Peyer's patch (tissue), 4 donors: ENCODE data around the gene ATP2B2.

Experiments used
- POLR2A ChIP-seq, 2 donors: fragments of 450-650 bp; IDR thresholded peaks; one replicate each; pipeline ENCODE4 v1.5.1; 2017; ENCODE audit warnings: antibody characterized with exemption in 2 of 2, mild to moderate bottlenecking in 2 of 2, moderate library complexity in 2 of 2
- TF ChIP-seq, protein P1 (sequence below), 6 experiments: fragments of 450-650 bp in 4 of 6; fragments of 200-600 bp in 2 of 6; sonication (generic) in 1 of 6; IDR thresholded peaks; one replicate each; pipeline ENCODE4 v1.5.1; 2017 to 2019; ENCODE audit warnings: antibody characterized with exemption in 6 of 6, mild to moderate bottlenecking in 3 of 6, moderate library complexity in 1 of 6

DNA sequence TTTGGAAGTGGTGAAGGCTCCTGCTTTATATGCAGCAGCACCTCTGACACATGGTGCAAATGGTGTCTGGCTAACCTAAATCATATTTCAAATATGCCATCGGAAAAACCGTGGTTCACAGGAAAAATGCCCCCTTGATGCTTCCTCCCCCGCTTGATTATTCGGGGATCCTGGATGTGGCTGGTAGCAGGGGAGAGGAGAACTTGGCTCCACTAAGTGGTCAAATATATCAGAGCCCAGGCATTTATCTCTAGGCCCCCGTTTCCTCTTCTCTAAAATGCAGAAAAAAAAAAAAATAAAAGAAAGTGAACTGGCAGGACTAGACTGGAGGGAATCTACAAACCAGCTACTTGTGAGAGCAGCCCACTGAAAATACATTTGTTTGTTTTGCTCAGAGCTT is 18.2 kb upstream of the ATP2B2 start:
- TF ChIP-seq, protein P1, sequence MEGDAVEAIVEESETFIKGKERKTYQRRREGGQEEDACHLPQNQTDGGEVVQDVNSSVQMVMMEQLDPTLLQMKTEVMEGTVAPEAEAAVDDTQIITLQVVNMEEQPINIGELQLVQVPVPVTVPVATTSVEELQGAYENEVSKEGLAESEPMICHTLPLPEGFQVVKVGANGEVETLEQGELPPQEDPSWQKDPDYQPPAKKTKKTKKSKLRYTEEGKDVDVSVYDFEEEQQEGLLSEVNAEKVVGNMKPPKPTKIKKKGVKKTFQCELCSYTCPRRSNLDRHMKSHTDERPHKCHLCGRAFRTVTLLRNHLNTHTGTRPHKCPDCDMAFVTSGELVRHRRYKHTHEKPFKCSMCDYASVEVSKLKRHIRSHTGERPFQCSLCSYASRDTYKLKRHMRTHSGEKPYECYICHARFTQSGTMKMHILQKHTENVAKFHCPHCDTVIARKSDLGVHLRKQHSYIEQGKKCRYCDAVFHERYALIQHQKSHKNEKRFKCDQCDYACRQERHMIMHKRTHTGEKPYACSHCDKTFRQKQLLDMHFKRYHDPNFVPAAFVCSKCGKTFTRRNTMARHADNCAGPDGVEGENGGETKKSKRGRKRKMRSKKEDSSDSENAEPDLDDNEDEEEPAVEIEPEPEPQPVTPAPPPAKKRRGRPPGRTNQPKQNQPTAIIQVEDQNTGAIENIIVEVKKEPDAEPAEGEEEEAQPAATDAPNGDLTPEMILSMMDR (IDR thresholded peaks at IDR 0.05) = no peak
- TF ChIP-seq POLR2A (IDR thresholded peaks at IDR 0.05) = no peak
